Effector memory CD4-positive, alpha-beta T cell (primary cell): ENCODE data around the gene GRIK5.

Source experiments
- DNase-seq, 3 donors: peaks; one replicate each; pipeline ENCODE4 v3.0.0-alpha.2; 2020
- H3K27ac ChIP-seq: 2 replicates; pipeline ENCODE4 v1.7.0; 2013; ENCODE audit warnings: mild to moderate bottlenecking, low read length, moderate library complexity; ENCODE audit not compliant: insufficient read depth, poor library complexity, severe bottlenecking
- H3K27me3 ChIP-seq: replicated peaks from 2 replicates; pipeline ENCODE4 v1.7.0; 2013; ENCODE audit warnings: mild to moderate bottlenecking, low read length; ENCODE audit not compliant: insufficient read depth, control insufficient read depth, poor library complexity, severe bottlenecking
- H3K36me3 ChIP-seq: 2 replicates; pipeline ENCODE4 v1.7.0; 2013; ENCODE audit warnings: mild to moderate bottlenecking, low read length, moderate library complexity; ENCODE audit not compliant: control insufficient read depth, insufficient read depth
- H3K4me1 ChIP-seq: 2 replicates; pipeline ENCODE4 v1.7.0; 2013; ENCODE audit warnings: low read length, mild to moderate bottlenecking; ENCODE audit not compliant: control insufficient read depth, insufficient read depth, poor library complexity, severe bottlenecking
- H3K4me3 ChIP-seq: 2 replicates; pipeline ENCODE4 v1.7.0; 2013; ENCODE audit warnings: low read length, low read depth, mild to moderate bottlenecking; ENCODE audit not compliant: insufficient read depth, poor library complexity, severe bottlenecking
- H3K9me3 ChIP-seq: 2 replicates; pipeline ENCODE4 v1.7.0; 2013; ENCODE audit warnings: mild to moderate bottlenecking, low read length, moderate library complexity; ENCODE audit not compliant: control insufficient read depth

GRIK5 gene

GRCh38 chr19:42095814-42096230 is 25.8 kb upstream of the GRIK5 start:
- no peak for DNase-seq
- no peak overlapping the region for H3K27ac ChIP-seq
- H3K9me3 ChIP-seq, result no peaks in the 10 kb centered on the region
- no peaks in the 10 kb centered on the region for H3K27me3 ChIP-seq
- H3K4me3 ChIP-seq, result no peak overlapping the region
- H3K4me1 ChIP-seq, result no peaks in the 10 kb centered on the region
- H3K36me3 ChIP-seq, result peaks cover 59% of the 10 kb centered on the region

- peaks cover 59% of the 10 kb centered on the region for H3K36me3 ChIP-seq
Measured at GRCh38 chr19:42095142-42095813, 25.3 kb upstream of the GRIK5 start.

GRCh38 chr19:42093926-42094325 is 23.9 kb upstream of the GRIK5 start:
- peaks cover 2% of the 10 kb centered on the region for H3K4me1 ChIP-seq
- no peak overlapping the region for H3K27ac ChIP-seq
- DNase-seq, result no peak
- no peaks in the 10 kb centered on the region for H3K9me3 ChIP-seq
- H3K4me3 ChIP-seq, result no peak overlapping the region
- H3K36me3 ChIP-seq, result peaks cover 49% of the 10 kb centered on the region
- no peaks in the 10 kb centered on the region for H3K27me3 ChIP-seq

More at GRCh38 chr19:42095142-42095813, 25.3 kb upstream of the GRIK5 start:
- Histone ChIP-seq H3K27ac (no peak overlapping the region), H3K4me1 (no peaks in the 10 kb centered on the region), H3K9me3 (no peaks in the 10 kb centered on the region), H3K27me3 (no peaks in the 10 kb centered on the region), H3K4me3 (no peak overlapping the region)
- no peak for DNase-seq

- Histone ChIP-seq H3K27ac (no peak overlapping the region), H3K27me3 (no peaks in the 10 kb centered on the region), H3K9me3 (no peaks in the 10 kb centered on the region), H3K4me1 (peaks cover 6% of the 10 kb centered on the region), H3K36me3 (peaks cover 45% of the 10 kb centered on the region), H3K4me3 (no peak overlapping the region)
- no peak for DNase-seq
Measured at GRCh38 chr19:42093505-42093904, 23.5 kb upstream of the GRIK5 start.

- Histone ChIP-seq H3K27me3 (no peaks in the 10 kb centered on the region), H3K27ac (no peak overlapping the region), H3K4me1 (peaks cover 6% of the 10 kb centered on the region), H3K9me3 (no peaks in the 10 kb centered on the region), H3K4me3 (no peak overlapping the region), H3K36me3 (peaks cover 35% of the 10 kb centered on the region)
- DNase-seq, result no peak
Measured at GRCh38 chr19:42092350-42092749, 22.3 kb upstream of the GRIK5 start.

- Histone ChIP-seq H3K4me3 (no peak overlapping the region), H3K4me1 (peaks cover 6% of the 10 kb centered on the region), H3K9me3 (no peaks in the 10 kb centered on the region), H3K27me3 (no peaks in the 10 kb centered on the region), H3K27ac (peak overlapping the region; percentile 24), H3K36me3 (peaks cover 32% of the 10 kb centered on the region)
- DNase-seq, result no peak
Measured at GRCh38 chr19:42091742-42092141, 21.7 kb upstream of the GRIK5 start.

- H3K9me3 ChIP-seq, result no peaks in the 10 kb centered on the region
- H3K4me1 ChIP-seq, result peaks cover 6% of the 10 kb centered on the region
- peak overlapping the region; percentile 24 for H3K27ac ChIP-seq
- H3K4me3 ChIP-seq, result no peak overlapping the region
- peaks cover 28% of the 10 kb centered on the region for H3K36me3 ChIP-seq
- H3K27me3 ChIP-seq, result no peaks in the 10 kb centered on the region
- DNase-seq, result no peak
Measured at GRCh38 chr19:42091300-42091699, 21.3 kb upstream of the GRIK5 start.

GRCh38 chr19:42090672-42091071 is 20.7 kb upstream of the GRIK5 start:
- peaks cover 6% of the 10 kb centered on the region for H3K4me1 ChIP-seq
- no peak overlapping the region for H3K4me3 ChIP-seq
- H3K9me3 ChIP-seq, result no peaks in the 10 kb centered on the region
- DNase-seq, result no peak
- H3K27ac ChIP-seq, result no peak overlapping the region
- H3K27me3 ChIP-seq, result no peaks in the 10 kb centered on the region
- peaks cover 21% of the 10 kb centered on the region for H3K36me3 ChIP-seq

- Histone ChIP-seq H3K27me3 (no peaks in the 10 kb centered on the region), H3K9me3 (no peaks in the 10 kb centered on the region), H3K36me3 (peaks cover 12% of the 10 kb centered on the region), H3K4me3 (no peak overlapping the region), H3K27ac (no peak overlapping the region), H3K4me1 (peaks cover 6% of the 10 kb centered on the region)
- DNase-seq, result no peak
Measured at GRCh38 chr19:42089772-42090171, 19.8 kb upstream of the GRIK5 start.

- H3K4me3 ChIP-seq, result no peak overlapping the region
- no peak overlapping the region for H3K27ac ChIP-seq
Measured at GRCh38 chr19:42089191-42089750, 19.3 kb upstream of the GRIK5 start.

More at GRCh38 chr19:42089191-42089750, 19.3 kb upstream of the GRIK5 start:
- peaks cover 7% of the 10 kb centered on the region for H3K36me3 ChIP-seq
- H3K4me1 ChIP-seq, result peaks cover 6% of the 10 kb centered on the region
- H3K9me3 ChIP-seq, result no peaks in the 10 kb centered on the region
- no peak for DNase-seq
- no peaks in the 10 kb centered on the region for H3K27me3 ChIP-seq
